Gastroesophageal sphincter (tissue), 4 donors: ENCODE measurements around the gene SIPA1L3. TPM values are rescaled to one million over a fixed set of nuclear protein-coding genes. Genes with fewer than 3 reads are reported as not detected.

Experiments used
- ATAC-seq: fragments of 150-250 bp; one replicate; pipeline ENCODE4 v1.9.1; 2016; ENCODE audit warnings: mild to moderate bottlenecking, moderate library complexity
- H3K27ac ChIP-seq, 4 donors: fragments of 200-600 bp; sonication (generic) in 3 of 4; 1 replicate in 3 of 4; 2 replicates in 1 of 4; pipeline ENCODE4 v1.5.1; 2016 to 2019
- H3K27me3 ChIP-seq: fragments of 200-600 bp; sonication (generic); one replicate; pipeline ENCODE4 v1.5.1; 2019
- H3K36me3 ChIP-seq, 2 donors: fragments of 200-600 bp; sonication (generic); one replicate each; pipeline ENCODE4 v1.5.1; 2019; ENCODE audit warnings: control low read depth in 1 of 2
- H3K4me1 ChIP-seq, 3 donors: fragments of 200-600 bp; sonication (generic); 1 replicate in 2 of 3; 2 replicates in 1 of 3; pipeline ENCODE4 v1.5.1; 2016 to 2019; ENCODE audit warnings: control low read depth in 2 of 3
- H3K4me3 ChIP-seq, 2 donors: fragments of 200-600 bp; sonication (generic); one replicate each; pipeline ENCODE4 v1.5.1; 2019; ENCODE audit warnings: mild to moderate bottlenecking in 1 of 2, moderate library complexity in 1 of 2
- H3K9me3 ChIP-seq, 3 donors: fragments of 200-600 bp; sonication (generic); one replicate each; pipeline ENCODE4 v1.5.1; 2017 to 2019; ENCODE audit warnings: control low read depth in 2 of 3
- CTCF ChIP-seq, 4 experiments: fragments of 200-600 bp in 2 of 4; fragments of 450-650 bp in 2 of 4; sonication (generic) in 1 of 4; IDR thresholded peaks; one replicate each; pipeline ENCODE4 v1.5.1; 2017 to 2019; ENCODE audit warnings: antibody characterized with exemption in 4 of 4, mild to moderate bottlenecking in 2 of 4, moderate library complexity in 2 of 4
- EP300 ChIP-seq: sonication (generic); formaldehyde crosslinking; IDR thresholded peaks from one replicate; pipeline ENCODE4 v1.6.1; 2017; ENCODE audit warnings: antibody characterized with exemption, mild to moderate bottlenecking
- POLR2A ChIP-seq, 2 donors: fragments of 450-650 bp; IDR thresholded peaks; one replicate each; pipeline ENCODE4 v1.6.1; 2017; ENCODE audit warnings: antibody characterized with exemption in 2 of 2, mild to moderate bottlenecking in 2 of 2, moderate library complexity in 1 of 2
- POLR2AphosphoS5 ChIP-seq: sonication (generic); formaldehyde crosslinking; IDR thresholded peaks from one replicate; pipeline ENCODE4 v1.6.1; 2017; ENCODE audit warnings: antibody characterized with exemption
- WGBS, 2 donors: methylation state at CpG; one replicate each; pipeline ENCODE4 v1.1.5; 2018; ENCODE audit warnings: low coverage in 1 of 2; 5-methylcytosine and 5-hydroxymethylcytosine counted together
- total RNA-seq, 4 donors: library from RNA; depleted of rRNA; stranded (reverse); fragments of >200 nt; gene quantifications; one replicate each; pipeline ENCODE4 v1.1.0, GENCODE V29; 2016

Gene SIPA1L3
- total RNA-seq, 4 donors from 2014 or later: 5.9 to 20.2 (median 11.8) TPM

DNA sequence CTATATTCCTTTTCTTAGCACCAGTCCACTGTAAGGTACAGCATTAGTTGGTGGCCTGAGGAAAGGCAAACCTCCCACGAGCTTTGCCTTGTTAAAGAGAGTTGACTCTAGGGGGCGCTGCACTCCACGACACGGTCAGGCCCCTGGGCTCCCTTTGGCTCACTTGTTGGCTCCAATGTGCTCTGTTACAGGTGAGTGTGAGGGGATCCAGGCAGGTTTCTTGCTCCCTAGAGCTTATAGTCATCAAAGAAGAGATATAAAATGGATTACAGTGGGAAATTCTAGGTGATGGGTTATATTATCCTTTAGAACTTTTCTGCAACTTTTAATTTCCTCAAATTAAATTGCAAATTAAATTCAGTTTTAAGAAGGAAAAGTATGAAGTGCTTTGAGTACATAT, 4.3 kb upstream of the SIPA1L3 start:
- 0% methylated on average over 4 of the region's 4 CpGs; no CpG with 5 or more reads in 1 of the 2 donors for WGBS, 2 donors

DNA sequence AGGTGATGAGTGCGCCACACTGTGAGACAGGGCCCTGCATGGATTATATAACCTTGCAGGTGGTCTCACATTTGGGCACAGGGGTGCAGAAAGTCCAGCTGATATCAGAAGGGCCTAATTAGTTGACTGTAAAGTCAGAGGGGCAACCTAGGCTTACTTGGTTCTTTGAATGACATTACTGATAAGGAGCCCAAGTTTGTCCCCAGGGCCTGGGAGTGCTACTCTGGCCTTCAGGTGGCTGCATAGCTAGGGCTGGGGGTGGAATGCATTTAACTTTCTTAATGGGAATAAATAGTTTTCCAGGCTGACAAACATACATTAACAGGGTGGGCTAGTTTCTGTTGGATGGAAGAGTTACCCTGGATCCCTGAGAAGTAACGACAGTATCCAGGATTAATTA, 3.9 kb upstream of the SIPA1L3 start:
- WGBS, 2 donors: 79 to 86% methylated on average over 1 to 2 of the region's 2 CpGs
- no peak for TF ChIP-seq CTCF (IDR thresholded peaks at IDR 0.05)
- no peak for TF ChIP-seq POLR2A (IDR thresholded peaks at IDR 0.05)
- no peak for TF ChIP-seq EP300
- TF ChIP-seq POLR2AphosphoS5: no peak
- Histone ChIP-seq H3K4me3 (no peak overlapping the region), H3K4me1 (peaks cover 0 to 12% (median 4%) of the 10 kb centered on the region in 3 donors), H3K27ac (no peak overlapping the region), H3K27me3 (no peaks in the 10 kb centered on the region), H3K9me3 (no peaks in the 10 kb centered on the region), H3K36me3 (no peaks in the 10 kb centered on the region)
- no peak for ATAC-seq

More for the DNA sequence above, 4.3 kb upstream of the SIPA1L3 start:
- no peak for ATAC-seq
- Histone ChIP-seq H3K27ac (no peak overlapping the region), H3K36me3 (no peaks in the 10 kb centered on the region), H3K27me3 (no peaks in the 10 kb centered on the region), H3K4me3 (no peak overlapping the region), H3K4me1 (peaks cover 0 to 8% (median 0%) of the 10 kb centered on the region in 3 donors), H3K9me3 (no peaks in the 10 kb centered on the region)
- TF ChIP-seq CTCF (IDR thresholded peaks at IDR 0.05) (peak in 3 of 4 experiments; percentile 45 to 73 (median 62)), POLR2AphosphoS5 (no peak), EP300 (no peak), POLR2A (IDR thresholded peaks at IDR 0.05) (no peak)

DNA sequence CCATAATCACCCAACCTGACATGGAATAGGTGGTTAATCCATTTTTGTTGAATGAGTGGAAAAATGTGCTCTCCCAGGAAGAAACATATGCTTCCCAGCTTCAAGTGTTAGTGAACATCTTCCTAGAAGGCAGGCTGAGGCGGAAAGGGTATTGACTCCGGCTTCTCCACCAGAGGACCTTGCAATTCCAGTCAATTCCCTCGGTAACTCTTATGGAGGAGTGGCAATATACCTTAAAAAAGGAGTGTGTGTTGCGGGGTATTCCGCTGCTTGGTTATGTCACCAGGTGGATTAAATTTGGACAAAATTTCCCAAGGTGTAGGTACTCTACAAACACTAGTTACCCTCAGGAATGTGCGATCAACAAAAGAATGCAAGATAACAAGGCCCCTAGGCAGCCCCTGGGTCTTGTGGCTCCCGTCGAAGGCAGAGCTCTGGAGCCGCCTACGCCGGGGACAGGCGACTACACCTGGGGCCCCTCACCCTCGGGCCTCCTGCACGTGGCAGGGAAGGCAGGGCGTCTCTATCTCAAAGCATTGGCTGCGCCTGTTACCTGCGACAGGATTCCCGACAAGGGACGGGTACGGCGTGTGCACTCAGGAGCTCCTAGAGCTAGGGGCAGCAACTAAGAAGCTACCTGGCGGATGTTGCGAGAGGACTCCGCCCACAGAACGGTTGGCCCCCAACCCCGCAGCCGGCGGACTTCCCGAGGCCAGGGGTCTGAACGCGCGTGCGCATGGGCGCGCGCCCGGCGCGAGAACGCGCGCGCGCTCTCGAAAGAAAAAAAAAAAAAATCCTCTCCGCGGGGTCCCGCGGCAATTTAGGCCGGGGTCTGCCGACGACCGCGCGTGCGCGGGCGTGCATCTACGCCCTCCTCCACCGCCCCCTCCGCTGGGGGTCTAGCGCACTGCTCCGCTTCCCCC, 801 bp upstream of the SIPA1L3 start, which contains the start of gene WDR87:
TSS of gene WDR87 (minus strand) at position 649 of the 923 bp plus-strand sequence. CDS start 8,355 bp downstream, outside the sequence.
- H3K4me3 ChIP-seq: peak within 1 kb of the TSS; percentile 83 to 99
- no peaks in the 10 kb centered on the region for H3K36me3 ChIP-seq
- H3K9me3 ChIP-seq: no peaks in the 10 kb centered on the region
- TF ChIP-seq POLR2AphosphoS5: no peak
- TF ChIP-seq CTCF (IDR thresholded peaks at IDR 0.05): no peak
- TF ChIP-seq POLR2A (IDR thresholded peaks at IDR 0.05): no peak
- TF ChIP-seq EP300: no peak
- WGBS, 2 donors: 16 to 43% methylated on average over 8 to 28 of the region's 63 CpGs
- H3K4me1 ChIP-seq: peaks cover 0 to 20% (median 6%) of the 10 kb centered on the region in 3 donors
- H3K27ac ChIP-seq: peak within 1 kb of the TSS in 3 of 4 donors; percentile 65 to 84 (median 81)
- ATAC-seq: no peak
- no peaks in the 10 kb centered on the region for H3K27me3 ChIP-seq

- Histone ChIP-seq H3K27ac (peak overlapping the region in 2 of 4 donors; percentile 81 to 84), H3K36me3 (no peaks in the 10 kb centered on the region)
- WGBS, 2 donors: 14 to 27% methylated on average over 7 to 13 of the region's 13 CpGs
These were observed 887 bp downstream of the SIPA1L3 start for GRCh38 chr19:37907735-37908455.

DNA sequence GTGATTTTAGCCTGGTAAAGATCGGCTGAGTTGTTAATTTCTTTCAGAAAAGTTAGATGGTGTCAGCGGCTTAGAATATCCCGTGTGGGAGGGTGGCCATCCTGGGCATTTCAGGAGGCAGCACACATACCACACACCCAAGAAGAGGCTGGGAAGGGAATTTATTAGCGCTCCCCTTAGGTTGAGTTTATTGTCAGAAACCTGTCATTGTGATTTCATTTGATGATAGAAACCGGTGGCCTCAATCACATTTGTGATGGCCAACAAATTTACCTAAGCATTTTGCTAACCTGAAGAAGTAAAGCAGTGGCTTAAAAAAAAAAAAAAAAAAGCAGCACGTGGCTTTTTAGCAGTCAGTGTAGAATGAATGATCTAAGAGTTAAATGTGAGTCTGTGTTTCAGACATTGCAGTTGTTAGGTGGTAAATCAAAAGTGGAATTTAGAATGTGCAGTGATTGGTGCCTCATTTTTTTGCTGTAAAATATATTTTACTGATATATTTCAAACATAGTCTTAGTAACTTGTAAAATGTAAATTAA, 2.7 kb downstream of the SIPA1L3 start:
- Histone ChIP-seq H3K27ac (no peak overlapping the region), H3K4me1 (peaks cover 0 to 20% (median 6%) of the 10 kb centered on the region in 3 donors), H3K4me3 (no peak overlapping the region), H3K27me3 (no peaks in the 10 kb centered on the region), H3K36me3 (no peaks in the 10 kb centered on the region), H3K9me3 (no peaks in the 10 kb centered on the region)
- ATAC-seq: no peak
- WGBS, 2 donors: 67 to 82% methylated on average over 6 of the region's 6 CpGs
- TF ChIP-seq CTCF (IDR thresholded peaks at IDR 0.05) (no peak), POLR2AphosphoS5 (no peak), EP300 (no peak), POLR2A (IDR thresholded peaks at IDR 0.05) (no peak)

More at GRCh38 chr19:37907735-37908455, 887 bp downstream of the SIPA1L3 start:
- Histone ChIP-seq H3K4me1 (peaks cover 0 to 20% (median 6%) of the 10 kb centered on the region in 3 donors), H3K27me3 (no peaks in the 10 kb centered on the region), H3K4me3 (peak overlapping the region; percentile 83 to 99), H3K9me3 (no peaks in the 10 kb centered on the region)
- ATAC-seq: no peak
- TF ChIP-seq POLR2A (IDR thresholded peaks at IDR 0.05): no peak
